WTC11 (cell line): Measurements from ENCODE around the gene SLC24A3. TPM values are rescaled to one million over a fixed set of nuclear protein-coding genes. Genes with fewer than 3 reads are reported as not detected.

Experiments used
- ATAC-seq: fragments of 200-7000 bp; cut with Tn5 transposase; 2 replicates; pipeline ENCODE4 v1.10.0; 2021; ENCODE audit warnings: mild to moderate bottlenecking, moderate library complexity
- CTCF ChIA-PET: fragments of 300-600 bp; sonication (Branson Sonifier 250); formaldehyde crosslinking; loops from one replicate; lab custom pipeline; 2021; ENCODE audit warnings: antibody characterized with exemption; lab: Charles Lee
- POLR2A ChIA-PET: fragments of 350-600 bp; sonication (Branson Sonifier 250); formaldehyde crosslinking; loops from one replicate; lab custom pipeline; 2021; ENCODE audit warnings: antibody characterized with exemption; lab: Charles Lee
- DNase-seq: peaks from one replicate; pipeline ENCODE4 v3.0.0; 2021; ENCODE audit warnings: low spot score
- H3K27ac Mint-ChIP-seq: 2 replicates; pipeline ENCODE4 v1.8.0; 2021; ENCODE audit warnings: mixed read lengths
- H3K27me3 Mint-ChIP-seq: 2 replicates; pipeline ENCODE4 v1.8.0; 2021; ENCODE audit warnings: low read depth, mild to moderate bottlenecking, moderate library complexity, mixed read lengths
- H3K36me3 Mint-ChIP-seq: 2 replicates; pipeline ENCODE4 v1.8.0; 2021; ENCODE audit warnings: mixed read lengths
- H3K4me1 Mint-ChIP-seq: 2 replicates; pipeline ENCODE4 v1.8.0; 2022; ENCODE audit warnings: mixed read lengths
- H3K4me3 Mint-ChIP-seq: 2 replicates; pipeline ENCODE4 v1.8.0; 2021; ENCODE audit warnings: mild to moderate bottlenecking, moderate library complexity, mixed read lengths
- H3K9me3 Mint-ChIP-seq: 2 replicates; pipeline ENCODE4 v1.8.0; 2021; ENCODE audit warnings: mixed read lengths
- ATF2 ChIP-seq: sonication (generic); formaldehyde crosslinking; IDR thresholded peaks from 2 replicates; pipeline ENCODE4 v1.8.1; 2022; ENCODE audit warnings: low read depth, missing genetic modification reagents, borderline replicate concordance
- CBFB ChIP-seq: sonication (generic); formaldehyde crosslinking; IDR thresholded peaks from 2 replicates; pipeline ENCODE4 v1.8.1; 2022; ENCODE audit warnings: mild to moderate bottlenecking, low read depth, missing genetic modification reagents
- E2F4 ChIP-seq: sonication (generic); formaldehyde crosslinking; IDR thresholded peaks from 2 replicates; pipeline ENCODE4 v1.8.1; 2022; ENCODE audit warnings: low read depth, mild to moderate bottlenecking, moderate library complexity, missing genetic modification reagents, borderline replicate concordance
- ESRRA ChIP-seq: sonication (generic); formaldehyde crosslinking; IDR thresholded peaks from 2 replicates; pipeline ENCODE4 v1.8.1; 2022; ENCODE audit warnings: mild to moderate bottlenecking, missing genetic modification reagents, borderline replicate concordance
- FOXJ3 ChIP-seq: sonication (generic); formaldehyde crosslinking; IDR thresholded peaks from 2 replicates; pipeline ENCODE4 v1.9.0; 2021; ENCODE audit warnings: missing genetic modification reagents, mild to moderate bottlenecking, borderline replicate concordance
- FOXP1 ChIP-seq: sonication (generic); formaldehyde crosslinking; IDR thresholded peaks from 2 replicates; pipeline ENCODE4 v1.8.0; 2022; ENCODE audit warnings: missing genetic modification reagents, mild to moderate bottlenecking, moderate library complexity, borderline replicate concordance
- HMGA2 ChIP-seq: fragments of 250-450 bp; sonication (Bioruptor Pico); IDR thresholded peaks from 2 replicates; pipeline ENCODE4 v1.4.0; 2021; ENCODE audit warnings: mild to moderate bottlenecking, moderate library complexity
- HMGXB4 ChIP-seq: sonication (generic); formaldehyde crosslinking; IDR thresholded peaks from 2 replicates; pipeline ENCODE4 v1.8.1; 2023; ENCODE audit warnings: mild to moderate bottlenecking, moderate library complexity, missing genetic modification reagents
- IRF1 ChIP-seq: sonication (generic); formaldehyde crosslinking; IDR thresholded peaks from 2 replicates; pipeline ENCODE4 v1.8.0; 2023; ENCODE audit warnings: missing genetic modification reagents
- MLX ChIP-seq: sonication (generic); formaldehyde crosslinking; IDR thresholded peaks from 2 replicates; pipeline ENCODE4 v1.8.1; 2023; ENCODE audit warnings: mild to moderate bottlenecking, missing genetic modification reagents, moderate library complexity
- MXD4 ChIP-seq: fragments of 250-450 bp; sonication (Bioruptor Pico); IDR thresholded peaks from 2 replicates; pipeline ENCODE4 v1.8.0; 2021; ENCODE audit warnings: mild to moderate bottlenecking, moderate library complexity, borderline replicate concordance
- OVOL2 ChIP-seq: fragments of 250-450 bp; sonication (Bioruptor Pico); IDR thresholded peaks from 2 replicates; pipeline ENCODE4 v1.9.0; 2021; ENCODE audit warnings: mild to moderate bottlenecking, borderline replicate concordance
- PRRX2 ChIP-seq: fragments of 250-450 bp; sonication (Bioruptor Pico); IDR thresholded peaks from 2 replicates; pipeline ENCODE4 v1.8.0; 2021; ENCODE audit warnings: mild to moderate bottlenecking
- SMAD3 ChIP-seq: sonication (generic); formaldehyde crosslinking; IDR thresholded peaks from 2 replicates; pipeline ENCODE4 v1.8.0; 2022; ENCODE audit warnings: missing genetic modification reagents, mild to moderate bottlenecking, borderline replicate concordance
- SMAD4 ChIP-seq: sonication (generic); formaldehyde crosslinking; IDR thresholded peaks from 2 replicates; pipeline ENCODE4 v1.8.0; 2022; ENCODE audit warnings: mild to moderate bottlenecking, missing genetic modification reagents
- TP53 ChIP-seq: sonication (generic); formaldehyde crosslinking; IDR thresholded peaks from 2 replicates; pipeline ENCODE4 v1.8.1; 2023; ENCODE audit warnings: mild to moderate bottlenecking, missing genetic modification reagents
- ZNF138 ChIP-seq: sonication (generic); formaldehyde crosslinking; conservative IDR thresholded peaks from 2 replicates; pipeline ENCODE4 v1.8.1; 2022; ENCODE audit warnings: mild to moderate bottlenecking, moderate library complexity, missing genetic modification reagents
- ZNF232 ChIP-seq: sonication (generic); formaldehyde crosslinking; IDR thresholded peaks from 2 replicates; pipeline ENCODE4 v1.8.0; 2022; ENCODE audit warnings: mild to moderate bottlenecking, missing genetic modification reagents
- ZNF281 ChIP-seq: sonication (generic); formaldehyde crosslinking; IDR thresholded peaks from 2 replicates; pipeline ENCODE4 v1.8.0; 2023; ENCODE audit warnings: mild to moderate bottlenecking, missing genetic modification reagents
- ZNF423 ChIP-seq: fragments of 250-450 bp; sonication (Bioruptor Pico); IDR thresholded peaks from 2 replicates; pipeline ENCODE4 v2.1.2; 2022; ENCODE audit warnings: mild to moderate bottlenecking, moderate library complexity
- ZNF512 ChIP-seq: sonication (generic); formaldehyde crosslinking; IDR thresholded peaks from 2 replicates; pipeline ENCODE4 v1.8.1; 2022; ENCODE audit warnings: missing genetic modification reagents, borderline replicate concordance
- total RNA-seq: library from RNA; stranded (reverse); gene quantifications from 3 replicates; pipeline ENCODE4 v1.2.3, GENCODE V29; 2021

Gene SLC24A3
- total RNA-seq, 1 experiment from 2014 or later = 5.7 TPM

GRCh38 chr20:19250346-19250745 is 37.9 kb downstream of the SLC24A3 start (continued):
- TF ChIP-seq ATF2 (CRISPR knock-in tag) = no peak

- ATAC-seq (no peak), DNase-seq (no peak)
- peaks cover 10% of the 10 kb centered on the region for H3K9me3 Mint-ChIP-seq
- no peak overlapping the region for H3K27ac Mint-ChIP-seq
- H3K27me3 Mint-ChIP-seq = no peaks in the 10 kb centered on the region
- no peaks in the 10 kb centered on the region for H3K36me3 Mint-ChIP-seq
- ChIA-PET POLR2A (no interaction called here), CTCF (no interaction called here)
- peaks cover 3% of the 10 kb centered on the region; the same call in 1 of the 2 replicates for H3K4me1 Mint-ChIP-seq
- TF ChIP-seq MXD4 (CRISPR knock-in tag) (no peak), CBFB (CRISPR knock-in tag) (no peak), IRF1 (CRISPR knock-in tag) (no peak), HMGXB4 (CRISPR knock-in tag) (no peak), ZNF281 (CRISPR knock-in tag) (no peak), ZNF512 (CRISPR knock-in tag) (no peak), SMAD3 (no peak), SMAD4 (CRISPR knock-in tag) (no peak), ZNF232 (CRISPR knock-in tag) (no peak), ZNF138 (CRISPR knock-in tag) (no peak), MLX (CRISPR knock-in tag) (no peak), OVOL2 (CRISPR knock-in tag) (no peak), ZNF423 (CRISPR knock-in tag) (no peak), FOXP1 (CRISPR knock-in tag) (no peak), FOXJ3 (no peak), ESRRA (no peak), PRRX2 (CRISPR knock-in tag) (no peak), HMGA2 (CRISPR knock-in tag) (no peak), E2F4 (CRISPR knock-in tag) (no peak), TP53 (CRISPR knock-in tag) (no peak)
- H3K4me3 Mint-ChIP-seq = no peak overlapping the region
Observed at GRCh38 chr20:19251506-19251905, 39.1 kb downstream of the SLC24A3 start.
